GM23338 (cell line): Measurements from ENCODE around the gene PPIL1. TPM values are rescaled to one million over a fixed set of nuclear protein-coding genes. Genes with fewer than 3 reads are reported as not detected.

Experiments
- ATAC-seq: fragments of 200-7000 bp; cut with Tn5 transposase; 3 replicates; pipeline ENCODE4 v1.9.1; 2020
- DNase-seq: peaks from one replicate; pipeline ENCODE4 v3.0.0-alpha.2; 2015; ENCODE audit warnings: low spot score
- H2AFZ ChIP-seq: fragments of 200-600 bp; sonication (generic); 2 replicates; pipeline ENCODE4 v1.8.0; 2016; ENCODE audit warnings: antibody characterized with exemption, mild to moderate bottlenecking, moderate library complexity
- H3F3A ChIP-seq: fragments of 200-600 bp; sonication (generic); replicated peaks from 2 replicates; pipeline ENCODE4 v1.8.0; 2017; ENCODE audit warnings: antibody characterized with exemption, mixed run types, low read depth
- H3K27ac ChIP-seq: fragments of 200-600 bp; sonication (generic); 2 replicates; pipeline ENCODE4 v1.6.1; 2016; ENCODE audit warnings: low read depth
- H3K27me3 ChIP-seq: fragments of 200-600 bp; sonication (generic); 2 replicates; pipeline ENCODE4 v1.8.0; 2016; ENCODE audit warnings: mild to moderate bottlenecking, mixed run types, moderate library complexity; ENCODE audit not compliant: insufficient read depth
- H3K36me3 ChIP-seq: fragments of 200-600 bp; sonication (generic); 2 replicates; pipeline ENCODE4 v1.8.0; 2016; ENCODE audit warnings: mild to moderate bottlenecking; ENCODE audit not compliant: insufficient read depth
- H3K4me1 ChIP-seq: fragments of 200-600 bp; sonication (generic); 2 replicates; pipeline ENCODE4 v1.8.0; 2016; ENCODE audit warnings: mild to moderate bottlenecking, moderate library complexity; ENCODE audit not compliant: insufficient read depth
- H3K4me2 ChIP-seq: fragments of 200-600 bp; sonication (generic); 2 replicates; pipeline ENCODE4 v1.7.1; 2017; ENCODE audit warnings: mixed run types
- H3K4me3 ChIP-seq: fragments of 200-600 bp; sonication (generic); 2 replicates; pipeline ENCODE4 v1.6.1; 2016; ENCODE audit warnings: mixed run types
- H3K79me2 ChIP-seq: fragments of 200-600 bp; sonication (generic); replicated peaks from 2 replicates; pipeline ENCODE4 v1.8.0; 2017; ENCODE audit warnings: mild to moderate bottlenecking; ENCODE audit not compliant: insufficient read depth
- H3K9me2 ChIP-seq: fragments of 200-600 bp; sonication (generic); 2 replicates; pipeline ENCODE4 v1.8.0; 2017; ENCODE audit not compliant: insufficient read depth
- H4K20me1 ChIP-seq: fragments of 200-600 bp; sonication (generic); replicated peaks from 2 replicates; pipeline ENCODE4 v1.8.0; 2017; ENCODE audit warnings: mild to moderate bottlenecking; ENCODE audit not compliant: insufficient read depth
- H3K27ac Mint-ChIP-seq: 2 replicates; pipeline ENCODE4 v1.8.0; 2020; ENCODE audit warnings: inconsistent platforms, mild to moderate bottlenecking, moderate library complexity, mixed read lengths
- H3K27me3 Mint-ChIP-seq: 3 replicates; pipeline ENCODE4 v1.8.0; 2022; ENCODE audit warnings: low read depth, mild to moderate bottlenecking, moderate library complexity, mixed read lengths, inconsistent platforms; ENCODE audit not compliant: insufficient read depth, poor library complexity
- H3K36me3 Mint-ChIP-seq: 3 replicates; pipeline ENCODE4 v1.8.0; 2021; ENCODE audit warnings: low read depth, mild to moderate bottlenecking, inconsistent platforms, moderate library complexity, mixed read lengths
- H3K4me1 Mint-ChIP-seq: 3 replicates; pipeline ENCODE4 v1.8.0; 2020; ENCODE audit warnings: mild to moderate bottlenecking, inconsistent platforms, mixed read lengths
- H3K4me3 Mint-ChIP-seq: 3 replicates; pipeline ENCODE4 v1.8.0; 2021; ENCODE audit warnings: moderate library complexity, mild to moderate bottlenecking, inconsistent platforms, mixed read lengths
- H3K9me3 Mint-ChIP-seq: 3 replicates; pipeline ENCODE4 v1.8.0; 2020; ENCODE audit warnings: moderate library complexity, mild to moderate bottlenecking, inconsistent platforms, mixed read lengths
- CREB1 ChIP-seq: fragments of 250-450 bp; sonication (Bioruptor Pico); IDR thresholded peaks from 2 replicates; pipeline ENCODE4 v1.5.0; 2020; ENCODE audit warnings: low read depth, mild to moderate bottlenecking, moderate library complexity
- CTCF ChIP-seq, 2 experiments: fragments of 200-600 bp in 1 of 2; sonication (generic) in 1 of 2; conservative IDR thresholded peaks; 2 replicates each; pipeline versions ENCODE4 v1.5.1 to v1.6.1; 2016 to 2017; ENCODE audit warnings: antibody characterized with exemption in 2 of 2, low read depth in 2 of 2, mild to moderate bottlenecking in 2 of 2, moderate library complexity in 1 of 2
- ETS1 ChIP-seq: IDR thresholded peaks from 2 replicates; pipeline ENCODE4 v1.6.1; 2016; ENCODE audit warnings: antibody characterized with exemption
- EZH2 ChIP-seq: fragments of 200-600 bp; sonication (generic); IDR thresholded peaks from one replicate; pipeline ENCODE4 v1.8.0; 2017; ENCODE audit warnings: antibody characterized with exemption, mild to moderate bottlenecking, low read depth; ENCODE audit not compliant: unreplicated experiment
- EZH2phosphoT487 ChIP-seq: fragments of 200-600 bp; sonication (generic); IDR thresholded peaks from one replicate; pipeline ENCODE4 v1.8.1; 2018; ENCODE audit warnings: antibody characterized with exemption; ENCODE audit not compliant: unreplicated experiment
- JUNB ChIP-seq: IDR thresholded peaks from one replicate; pipeline ENCODE4 v1.6.1; 2016; ENCODE audit warnings: antibody characterized with exemption; ENCODE audit not compliant: unreplicated experiment
- NANOG ChIP-seq: IDR thresholded peaks from 2 replicates; pipeline ENCODE4 v1.6.1; 2016; ENCODE audit warnings: antibody characterized with exemption, borderline replicate concordance
- POLR2AphosphoS5 ChIP-seq: IDR thresholded peaks from 2 replicates; pipeline ENCODE4 v1.6.1; 2016; ENCODE audit warnings: antibody characterized with exemption, low read depth
- REST ChIP-seq: IDR thresholded peaks from one replicate; pipeline ENCODE4 v1.6.1; 2018; ENCODE audit warnings: antibody characterized with exemption; ENCODE audit not compliant: unreplicated experiment
- STAT1 ChIP-seq: IDR thresholded peaks from one replicate; pipeline ENCODE4 v1.6.1; 2016; ENCODE audit warnings: antibody characterized with exemption; ENCODE audit not compliant: unreplicated experiment
- ZNF114 ChIP-seq: fragments of 250-450 bp; sonication (Bioruptor Pico); IDR thresholded peaks from 2 replicates; pipeline ENCODE4 v1.5.0; 2020; ENCODE audit warnings: mild to moderate bottlenecking, moderate library complexity
- ZNF331 ChIP-seq: fragments of 250-450 bp; sonication (Bioruptor Pico); IDR thresholded peaks from 2 replicates; pipeline ENCODE4 v1.5.0; 2020; ENCODE audit warnings: low read depth, mild to moderate bottlenecking, moderate library complexity
- ZNF462 ChIP-seq: fragments of 250-450 bp; sonication (Bioruptor Pico); IDR thresholded peaks from 2 replicates; pipeline ENCODE4 v1.5.0; 2020; ENCODE audit warnings: mild to moderate bottlenecking, moderate library complexity
- polyA plus RNA-seq: library from polyadenylated mRNA; unstranded; fragments of >200 nt; fragmentation: Nextera tagmentation; extraction: Ambion mirVana; gene quantifications from 2 replicates; pipeline ENCODE4 v1.2.1, GENCODE V29; 2016
- total RNA-seq: library from RNA; depleted of rRNA; stranded (reverse); fragments of >200 nt; shearing (Covaris generic); gene quantifications from 2 replicates; pipeline ENCODE4 v1.2.3, GENCODE V29; 2014

The PPIL1 gene
- total and polyA plus RNA-seq, 2 experiments from 2014 or later = 57.3 to 79.4 TPM

GRCh38 chr6:36908747-36909146 lies 34.1 kb upstream of the PPIL1 start:
- Histone ChIP-seq H4K20me1 (no peaks in the 10 kb centered on the region), H3K27me3 (no peaks in the 10 kb centered on the region), H3K4me3 (no peak overlapping the region), H3K79me2 (no peaks in the 10 kb centered on the region), H3K27ac (no peak overlapping the region), H3F3A (no peaks in the 10 kb centered on the region), H3K9me2 (no peaks in the 10 kb centered on the region), H3K36me3 (no peaks in the 10 kb centered on the region), H2AFZ (no peak overlapping the region), H3K4me1 (no peaks in the 10 kb centered on the region), H3K4me2 (no peak overlapping the region)
- Mint-ChIP-seq H3K9me3 (no peaks in the 10 kb centered on the region), H3K4me3 (no peak overlapping the region), H3K4me1 (no peaks in the 10 kb centered on the region; the same call in 1 of the 3 replicates), H3K27me3 (peaks cover 2% of the 10 kb centered on the region), H3K36me3 (no peaks in the 10 kb centered on the region), H3K27ac (no peak overlapping the region)
- TF ChIP-seq ETS1 (no peak), NANOG (no peak), REST (no peak), CREB1 (no peak), ZNF462 (CRISPR knock-in tag) (no peak), EZH2 (no peak), ZNF331 (no peak), STAT1 (no peak), ZNF114 (CRISPR knock-in tag) (no peak), CTCF (conservative IDR thresholded peaks at IDR 0.05; ENCODE audit: low read depth in 2 of 2) (no peak), JUNB (no peak), POLR2AphosphoS5 (no peak), EZH2phosphoT487 (no peak)
- ATAC-seq (no peak), DNase-seq (peak; percentile 13)
